IPS-18c (cell line): ENCODE measurements around the gene KCNAB2.
"Not testable (repeated sequence)": the region's sequence is repeated elsewhere in the genome, so short reads cannot be mapped to it uniquely, and the experiment has no call there.

Source experiments
- H3K4me3 ChIP-seq: 2 replicates; pipeline ENCODE4 v1.7.0; 2013; ENCODE audit warnings: low read depth, mild to moderate bottlenecking, low read length, moderate library complexity; ENCODE audit not compliant: insufficient read depth
- H3K9me3 ChIP-seq: one replicate; pipeline ENCODE4 v1.6.1; 2013; ENCODE audit warnings: mild to moderate bottlenecking, low read length, moderate library complexity; ENCODE audit not compliant: control insufficient read depth, insufficient read depth

KCNAB2 gene

DNA sequence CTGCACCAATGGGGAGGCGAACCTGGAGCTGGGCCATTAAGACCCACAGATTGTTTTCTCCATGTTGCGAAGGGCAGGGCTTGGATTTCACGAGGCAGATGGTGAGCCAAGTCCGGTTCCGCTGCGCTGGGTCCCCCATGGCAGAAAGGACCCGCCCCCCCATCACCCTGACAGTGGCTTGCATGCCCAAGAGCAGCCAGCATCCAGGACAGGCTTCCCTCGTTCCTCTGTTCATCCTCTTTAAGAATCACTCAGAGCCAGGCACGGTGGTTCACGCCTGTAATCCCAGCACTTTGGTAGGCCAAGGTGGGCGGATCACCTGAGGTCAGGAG lies 37.6 kb upstream of the KCNAB2 start:
- H3K4me3 ChIP-seq = no peak overlapping the region
- no peaks in the 10 kb centered on the region for H3K9me3 ChIP-seq

DNA sequence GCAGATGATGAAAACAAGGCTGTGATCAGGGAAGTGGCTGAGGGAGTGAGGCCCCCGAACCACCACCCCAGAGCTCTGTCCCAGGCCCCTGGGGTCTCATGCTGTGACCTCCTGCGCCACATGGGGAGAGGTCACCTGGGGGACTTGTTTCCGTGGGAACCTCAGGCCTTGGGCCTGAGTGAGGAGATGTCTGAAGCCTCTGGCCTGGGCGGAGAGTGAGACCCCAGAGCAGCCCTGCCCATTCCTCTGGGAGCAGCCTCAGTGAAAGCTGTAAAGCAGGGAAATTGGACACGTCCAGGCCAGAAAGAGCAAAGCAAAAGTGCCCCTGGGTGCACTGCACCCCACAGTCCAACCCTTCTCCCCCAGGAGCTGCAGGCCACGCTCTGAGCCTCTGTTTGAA lies 37.0 kb upstream of the KCNAB2 start:
- H3K4me3 ChIP-seq = no peak overlapping the region
- no peaks in the 10 kb centered on the region for H3K9me3 ChIP-seq

GRCh38 chr1:6009120-6010040 lies 36.3 kb upstream of the KCNAB2 start:
- no peaks in the 10 kb centered on the region for H3K9me3 ChIP-seq

GRCh38 chr1:6010554-6010953 lies 35.1 kb upstream of the KCNAB2 start:
- Histone ChIP-seq H3K4me3 (no peak overlapping the region), H3K9me3 (no peaks in the 10 kb centered on the region)

More at GRCh38 chr1:6009120-6010040, 36.3 kb upstream of the KCNAB2 start:
- H3K4me3 ChIP-seq = no peak overlapping the region

GRCh38 chr1:6011161-6011945 lies 34.3 kb upstream of the KCNAB2 start:
- no peaks in the 10 kb centered on the region for H3K9me3 ChIP-seq
- H3K4me3 ChIP-seq = no peak overlapping the region

DNA sequence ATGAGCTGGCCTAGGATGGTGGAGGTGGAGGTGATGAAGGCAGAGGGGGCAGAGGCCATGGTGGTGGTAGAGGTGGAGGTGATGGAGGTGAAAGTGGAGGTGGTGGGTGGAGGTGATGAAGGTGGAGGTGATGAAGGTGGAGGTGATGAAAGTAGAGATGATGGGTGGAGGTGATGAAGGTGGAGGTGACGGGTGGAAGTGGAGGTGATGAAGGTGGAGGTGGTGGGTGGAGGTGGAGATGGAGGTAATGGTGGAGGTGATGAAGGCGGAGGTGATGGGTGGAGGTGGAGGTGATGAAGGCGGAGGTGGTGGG lies 33.8 kb upstream of the KCNAB2 start:
- Histone ChIP-seq H3K4me3 (no peak overlapping the region), H3K9me3 (no peaks in the 10 kb centered on the region)

- H3K9me3 ChIP-seq = no peaks in the 10 kb centered on the region
Measured at GRCh38 chr1:6012529-6013318, 33.0 kb upstream of the KCNAB2 start.

DNA sequence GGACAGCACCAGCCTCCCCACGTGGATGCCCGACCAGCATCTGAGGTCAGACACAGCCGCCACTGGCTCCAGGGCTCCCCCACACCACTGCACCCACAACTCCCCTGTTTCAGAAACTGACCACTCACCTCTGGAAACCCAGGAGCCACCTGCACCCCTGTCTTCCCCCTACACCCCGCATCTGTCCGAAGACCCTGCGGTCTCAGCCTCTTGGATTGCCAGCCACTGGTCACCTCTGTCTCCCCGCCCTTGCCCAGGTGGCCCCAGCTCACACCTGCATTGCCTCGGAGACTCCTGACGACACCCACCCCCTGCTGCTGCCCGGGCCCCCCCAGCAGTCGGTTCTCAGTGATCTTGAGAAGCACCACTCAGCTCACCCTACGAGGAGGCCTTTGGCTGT lies 32.2 kb upstream of the KCNAB2 start:
- H3K4me3 ChIP-seq = no peak overlapping the region
- H3K9me3 ChIP-seq = no peaks in the 10 kb centered on the region

More at GRCh38 chr1:6012529-6013318, 33.0 kb upstream of the KCNAB2 start:
- H3K4me3 ChIP-seq = no peak overlapping the region

- no peak overlapping the region for H3K4me3 ChIP-seq
- H3K9me3 ChIP-seq = no peaks in the 10 kb centered on the region
Measured at GRCh38 chr1:6014130-6014999, 31.3 kb upstream of the KCNAB2 start.

DNA sequence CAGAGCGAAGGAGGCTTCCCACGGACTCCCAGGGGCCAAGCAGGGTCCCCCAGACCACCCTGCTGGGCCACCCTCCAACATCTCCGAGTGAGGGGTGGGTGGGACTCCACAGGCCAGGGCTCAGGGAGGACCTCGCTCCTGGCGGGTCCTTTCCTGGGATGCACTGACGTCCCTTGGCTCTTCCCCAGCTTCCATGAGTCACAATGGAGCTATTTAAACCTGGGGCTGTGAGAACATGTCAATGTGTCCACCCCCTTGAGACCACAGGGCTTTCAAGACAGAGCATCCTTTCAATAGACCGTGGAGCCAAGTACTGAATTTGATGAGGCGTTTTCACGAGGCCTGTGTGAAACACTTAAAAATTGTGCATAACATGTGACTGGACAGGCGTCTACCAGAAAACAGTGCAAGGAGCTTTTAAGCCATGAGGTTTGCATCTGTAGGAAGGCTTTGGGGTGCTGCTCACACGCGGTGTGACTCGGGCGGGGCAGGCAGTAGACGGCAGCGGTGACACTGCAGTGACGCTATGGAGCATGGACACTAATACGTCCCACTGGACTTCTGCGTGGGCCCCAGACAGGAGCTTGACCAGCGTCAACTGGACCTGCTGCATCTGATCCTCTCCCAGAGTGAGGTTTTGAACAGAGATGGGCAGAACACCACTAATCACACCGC lies 29.4 kb upstream of the KCNAB2 start:
- H3K9me3 ChIP-seq = no peaks in the 10 kb centered on the region
- H3K4me3 ChIP-seq = no peak overlapping the region

DNA sequence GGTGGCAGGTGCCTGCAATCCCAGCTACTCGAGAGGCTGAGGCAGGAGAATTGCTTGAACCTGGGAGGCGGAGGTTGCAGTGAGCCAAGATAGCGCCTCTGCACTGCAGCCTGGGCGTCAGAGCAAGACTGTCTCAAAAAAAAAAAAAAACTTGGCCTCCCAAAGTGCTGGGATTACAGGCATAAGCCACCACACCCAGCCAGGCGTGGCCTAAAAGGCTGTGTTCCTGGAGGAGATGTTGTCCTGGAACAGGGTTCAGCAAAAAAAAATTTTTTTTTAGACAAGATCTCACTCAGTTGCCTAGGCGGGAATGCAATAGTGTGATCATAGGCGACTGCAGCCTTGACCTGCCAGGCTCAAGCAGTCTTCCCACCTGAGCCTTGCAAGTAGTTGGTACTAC lies 28.0 kb upstream of the KCNAB2 start:
- H3K9me3 ChIP-seq, H3K4me3 ChIP-seq: not testable (repeated sequence)

GRCh38 chr1:6019166-6019845 lies 26.4 kb upstream of the KCNAB2 start:
- H3K4me3 ChIP-seq = no peak overlapping the region

GRCh38 chr1:6022193-6022592 lies 23.5 kb upstream of the KCNAB2 start:
- no peaks in the 10 kb centered on the region for H3K9me3 ChIP-seq
- H3K4me3 ChIP-seq = no peak overlapping the region

More at GRCh38 chr1:6019166-6019845, 26.4 kb upstream of the KCNAB2 start:
- H3K9me3 ChIP-seq = no peaks in the 10 kb centered on the region

DNA sequence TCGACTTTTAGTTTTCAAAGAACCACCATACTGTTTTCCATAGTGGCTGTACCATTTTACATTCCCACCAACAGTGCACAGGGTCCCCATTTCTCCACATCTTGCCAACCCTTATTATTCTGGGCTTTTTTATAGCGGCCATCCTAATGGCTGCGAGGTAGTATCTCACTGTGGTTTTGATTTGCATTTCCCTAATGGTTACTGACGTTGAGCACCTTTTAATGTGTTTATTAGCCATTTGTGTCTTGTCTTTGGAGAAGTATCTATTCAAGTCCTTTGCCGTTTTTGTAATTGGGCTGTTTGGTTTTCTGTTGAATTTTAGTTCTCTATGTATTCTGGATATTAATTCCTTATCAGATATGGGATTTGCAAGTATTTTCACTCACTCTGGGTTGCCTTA lies 22.3 kb upstream of the KCNAB2 start:
- Histone ChIP-seq H3K4me3 (no peak overlapping the region), H3K9me3 (no peaks in the 10 kb centered on the region)

- H3K9me3 ChIP-seq = no peaks in the 10 kb centered on the region
- H3K4me3 ChIP-seq = no peak overlapping the region
Measured at GRCh38 chr1:6024376-6024775, 21.3 kb upstream of the KCNAB2 start.
